OCI-LY3 (cell line): ENCODE data around the gene VGLL4.
A peak's percentile ranks its signal among the peaks of the same experiment; 100 is the strongest.

ENCODE experiments used
- H2AFZ ChIP-seq: fragments of 200-600, 300-600 bp; shearing (Covaris generic); 2 replicates; pipeline ENCODE4 v1.6.0; 2014; ENCODE audit warnings: antibody characterized with exemption, low read depth, low read length
- H3K27ac ChIP-seq: fragments of 200-600, 300-600 bp; sonication (generic); 2 replicates; pipeline ENCODE4 v1.5.1; 2014; ENCODE audit warnings: mild to moderate bottlenecking, low read length, moderate library complexity, mixed read lengths
- H3K27me3 ChIP-seq: fragments of 200-600, 300-600 bp; sonication (generic); 2 replicates; pipeline ENCODE4 v1.6.1; 2014; ENCODE audit warnings: low read depth, low read length, mixed read lengths
- H3K36me3 ChIP-seq: fragments of 200-600, 300-600 bp; sonication (generic); replicated peaks from 2 replicates; pipeline ENCODE3; 2014; ENCODE audit warnings: low read depth, low read length, mixed read lengths
- H3K4me1 ChIP-seq: fragments of 300-600, 200-600 bp; sonication (generic); 2 replicates; pipeline ENCODE4 v1.6.1; 2014; ENCODE audit warnings: low read length, mixed read lengths
- H3K4me2 ChIP-seq: fragments of 200-600, 300-600 bp; sonication (generic); 2 replicates; pipeline ENCODE4 v1.6.1; 2014; ENCODE audit warnings: low read length, mixed read lengths
- H3K4me3 ChIP-seq: fragments of 300-600, 200-600 bp; sonication (generic); 2 replicates; pipeline ENCODE4 v1.5.1; 2014; ENCODE audit warnings: antibody characterized with exemption, mild to moderate bottlenecking, low read length, moderate library complexity
- H3K79me2 ChIP-seq: fragments of 300-600, 200-600 bp; shearing (Covaris generic); 2 replicates; pipeline ENCODE4 v1.6.1; 2014; ENCODE audit warnings: mild to moderate bottlenecking, low read length, mixed read lengths
- H3K9ac ChIP-seq: fragments of 300-600, 200-600 bp; shearing (Covaris generic); 2 replicates; pipeline ENCODE4 v1.6.0; 2014; ENCODE audit warnings: mild to moderate bottlenecking, low read length, moderate library complexity
- H3K9me3 ChIP-seq: fragments of 200-600, 300-600 bp; shearing (Covaris generic); 2 replicates; pipeline ENCODE4 v1.6.1; 2014; ENCODE audit warnings: low read length, mixed read lengths; ENCODE audit not compliant: insufficient read depth
- H4K20me1 ChIP-seq: fragments of 200-600, 300-600 bp; sonication (generic); 2 replicates; pipeline ENCODE4 v1.6.1; 2016; ENCODE audit warnings: low read length, mixed read lengths; ENCODE audit not compliant: insufficient read depth
- EZH2phosphoT487 ChIP-seq: fragments of 200-600 bp; shearing (Covaris generic); IDR thresholded peaks from 2 replicates; pipeline ENCODE4 v1.6.1; 2018; ENCODE audit warnings: antibody characterized with exemption, mixed run types, low read depth
- TF ChIP-seq, protein P1 (sequence below): fragments of 200-600, 300-600 bp; sonication (generic); IDR thresholded peaks from 2 replicates; pipeline ENCODE4 v1.5.1; 2014; ENCODE audit warnings: antibody characterized with exemption, low read length, low read depth

The VGLL4 gene

DNA sequence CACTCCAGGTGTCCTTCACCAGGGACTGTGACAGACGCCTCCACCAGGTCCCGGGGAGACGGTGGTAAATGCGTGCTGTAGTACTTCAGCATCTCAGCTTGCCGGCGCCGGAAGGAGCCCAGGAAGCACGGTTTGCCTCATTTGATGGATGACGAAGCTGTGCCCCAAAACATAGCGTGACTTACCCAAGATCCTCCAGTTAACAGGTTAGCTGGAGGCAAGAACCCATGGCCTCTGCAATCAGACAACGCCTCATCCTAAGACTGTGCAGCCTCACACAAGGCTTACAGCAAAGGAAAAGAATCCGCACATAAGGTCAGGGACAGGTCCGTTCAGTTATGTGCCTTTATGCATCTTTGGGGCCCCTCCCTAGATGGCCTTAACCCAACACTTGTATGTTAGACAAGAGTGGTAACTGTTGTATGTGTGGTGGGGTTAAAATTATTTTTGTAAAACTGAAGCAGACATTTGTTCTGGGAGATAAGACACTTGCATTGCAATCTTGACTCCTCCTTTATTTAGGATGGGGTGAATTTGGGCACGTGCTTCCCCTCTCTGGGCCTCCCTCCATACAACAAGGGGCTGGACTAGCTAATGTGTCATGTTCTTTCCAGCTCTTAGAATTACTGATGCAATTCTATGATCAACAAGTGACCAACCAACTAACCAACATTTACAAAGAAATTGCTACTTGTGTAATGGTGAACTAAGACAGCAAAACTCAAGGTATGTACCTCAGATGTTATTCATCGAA, 39.4 kb downstream of the VGLL4 start:
- no peak overlapping the region for H3K9ac ChIP-seq
- peaks cover 13% of the 10 kb centered on the region for H3K79me2 ChIP-seq
- H4K20me1 ChIP-seq, result peaks cover 28% of the 10 kb centered on the region
- peaks cover 11% of the 10 kb centered on the region for H3K4me1 ChIP-seq
- no peak overlapping the region for H2AFZ ChIP-seq
- no peak overlapping the region for H3K27ac ChIP-seq
- peaks cover 18% of the 10 kb centered on the region for H3K36me3 ChIP-seq
- H3K4me2 ChIP-seq, result no peak overlapping the region
- H3K9me3 ChIP-seq, result no peaks in the 10 kb centered on the region; the same call in 1 of the 2 replicates
- TF ChIP-seq, protein P1, sequence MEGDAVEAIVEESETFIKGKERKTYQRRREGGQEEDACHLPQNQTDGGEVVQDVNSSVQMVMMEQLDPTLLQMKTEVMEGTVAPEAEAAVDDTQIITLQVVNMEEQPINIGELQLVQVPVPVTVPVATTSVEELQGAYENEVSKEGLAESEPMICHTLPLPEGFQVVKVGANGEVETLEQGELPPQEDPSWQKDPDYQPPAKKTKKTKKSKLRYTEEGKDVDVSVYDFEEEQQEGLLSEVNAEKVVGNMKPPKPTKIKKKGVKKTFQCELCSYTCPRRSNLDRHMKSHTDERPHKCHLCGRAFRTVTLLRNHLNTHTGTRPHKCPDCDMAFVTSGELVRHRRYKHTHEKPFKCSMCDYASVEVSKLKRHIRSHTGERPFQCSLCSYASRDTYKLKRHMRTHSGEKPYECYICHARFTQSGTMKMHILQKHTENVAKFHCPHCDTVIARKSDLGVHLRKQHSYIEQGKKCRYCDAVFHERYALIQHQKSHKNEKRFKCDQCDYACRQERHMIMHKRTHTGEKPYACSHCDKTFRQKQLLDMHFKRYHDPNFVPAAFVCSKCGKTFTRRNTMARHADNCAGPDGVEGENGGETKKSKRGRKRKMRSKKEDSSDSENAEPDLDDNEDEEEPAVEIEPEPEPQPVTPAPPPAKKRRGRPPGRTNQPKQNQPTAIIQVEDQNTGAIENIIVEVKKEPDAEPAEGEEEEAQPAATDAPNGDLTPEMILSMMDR, result no peak
- TF ChIP-seq EZH2phosphoT487, result no peak
- H3K4me3 ChIP-seq, result no peak overlapping the region
- H3K27me3 ChIP-seq, result no peaks in the 10 kb centered on the region

GRCh38 chr3:11603628-11604027, 40.1 kb downstream of the VGLL4 start:
- H3K36me3 ChIP-seq, result peaks cover 18% of the 10 kb centered on the region
- H3K9me3 ChIP-seq, result no peaks in the 10 kb centered on the region; the same call in 1 of the 2 replicates
- no peak overlapping the region for H3K4me2 ChIP-seq
- H3K27ac ChIP-seq, result no peak overlapping the region
- H4K20me1 ChIP-seq, result peaks cover 24% of the 10 kb centered on the region
- H3K4me1 ChIP-seq, result peaks cover 11% of the 10 kb centered on the region
- no peak overlapping the region for H2AFZ ChIP-seq
- no peak overlapping the region for H3K9ac ChIP-seq
- TF ChIP-seq, protein P1, result no peak
- no peak for TF ChIP-seq EZH2phosphoT487
- no peaks in the 10 kb centered on the region for H3K27me3 ChIP-seq
- H3K4me3 ChIP-seq, result no peak overlapping the region
- H3K79me2 ChIP-seq, result peaks cover 13% of the 10 kb centered on the region

GRCh38 chr3:11602886-11603527, 40.7 kb downstream of the VGLL4 start:
- TF ChIP-seq, protein P1, result no peak
- no peak for TF ChIP-seq EZH2phosphoT487
- H3K4me3 ChIP-seq, result no peak overlapping the region
- H3K9ac ChIP-seq, result no peak overlapping the region
- H4K20me1 ChIP-seq, result peaks cover 18% of the 10 kb centered on the region
- H3K9me3 ChIP-seq, result no peaks in the 10 kb centered on the region; the same call in 1 of the 2 replicates
- H3K4me2 ChIP-seq, result no peak overlapping the region
- no peak overlapping the region for H3K27ac ChIP-seq
- peaks cover 18% of the 10 kb centered on the region for H3K36me3 ChIP-seq
- H3K4me1 ChIP-seq, result peaks cover 11% of the 10 kb centered on the region
- H2AFZ ChIP-seq, result no peak overlapping the region
- peaks cover 10% of the 10 kb centered on the region for H3K79me2 ChIP-seq
- no peaks in the 10 kb centered on the region for H3K27me3 ChIP-seq

GRCh38 chr3:11602239-11602840, 41.4 kb downstream of the VGLL4 start:
- peaks cover 13% of the 10 kb centered on the region for H4K20me1 ChIP-seq
- peaks cover 18% of the 10 kb centered on the region for H3K36me3 ChIP-seq
- no peak overlapping the region for H3K27ac ChIP-seq
- H3K9me3 ChIP-seq, result no peaks in the 10 kb centered on the region; the same call in 1 of the 2 replicates
- no peak overlapping the region for H2AFZ ChIP-seq
- peaks cover 10% of the 10 kb centered on the region for H3K79me2 ChIP-seq
- peaks cover 11% of the 10 kb centered on the region for H3K4me1 ChIP-seq
- no peak for TF ChIP-seq EZH2phosphoT487
- TF ChIP-seq, protein P1, result no peak
- H3K4me2 ChIP-seq, result peak overlapping the region; percentile 37
- H3K9ac ChIP-seq, result no peak overlapping the region
- H3K4me3 ChIP-seq, result no peak overlapping the region
- H3K27me3 ChIP-seq, result no peaks in the 10 kb centered on the region
